HT1080 (cell line): ENCODE data around the gene UBN2. TPM values are rescaled to one million over a fixed set of nuclear protein-coding genes. Genes with fewer than 3 reads are reported as not detected.
"Not testable (repeated sequence)": the region's sequence is repeated elsewhere in the genome, so short reads cannot be mapped to it uniquely, and the experiment has no call there.

Source experiments
- DNase-seq: peaks from one replicate; pipeline ENCODE4 v3.0.0-alpha.2; 2015; ENCODE audit warnings: low read depth
- polyA plus RNA-seq, 2 experiments: library from polyadenylated mRNA; depleted of rRNA; stranded (reverse); fragments of >200 nt; gene quantifications; 2 replicates each; pipeline ENCODE4 v1.2.3, GENCODE V29; 2015
- total RNA-seq: library from RNA; depleted of rRNA; stranded (reverse); fragments of >200 nt; shearing (Covaris generic); gene quantifications from 2 replicates; pipeline ENCODE4 v1.2.3, GENCODE V29; 2014; rRNA removed

UBN2 gene
- total RNA-seq, result 1.4 and 1.6 TPM in 2 replicates
- polyA plus RNA-seq (2015; cell fraction: cytosol; rRNA removed), result 1.4 and 2.4 TPM in 2 replicates
- 9.2 and 9.6 TPM in 2 replicates for polyA plus RNA-seq (2015; cell fraction: nucleus; rRNA removed)

GRCh38 chr7:139230774-139231512, at the start of gene UBN2:
TSS of gene UBN2 (plus strand) at chr7:139231237. CDS start at chr7:139231485, 248 bp downstream.
- DNase-seq, result peak; percentile 96

GRCh38 chr7:139181404-139181803, 49.6 kb upstream of the UBN2 start:
- no peak for DNase-seq

GRCh38 chr7:139182363-139182762, 48.7 kb upstream of the UBN2 start:
- DNase-seq, result no peak

- DNase-seq, result no peak
Measured at GRCh38 chr7:139183251-139183650, 47.8 kb upstream of the UBN2 start.

- no peak for DNase-seq
Measured at GRCh38 chr7:139183878-139184338, 47.1 kb upstream of the UBN2 start.

GRCh38 chr7:139186146-139186545, 44.9 kb upstream of the UBN2 start:
- no peak for DNase-seq

GRCh38 chr7:139189357-139189756, 41.7 kb upstream of the UBN2 start:
- no peak for DNase-seq

- no peak for DNase-seq
Measured at GRCh38 chr7:139192014-139192706, 38.9 kb upstream of the UBN2 start.

GRCh38 chr7:139200382-139200781, 30.7 kb upstream of the UBN2 start:
- no peak for DNase-seq

- peak; percentile 56 for DNase-seq
Measured at GRCh38 chr7:139203992-139204391, 27.0 kb upstream of the UBN2 start.

- DNase-seq, result no peak
Measured at GRCh38 chr7:139205843-139206242, 25.2 kb upstream of the UBN2 start.

GRCh38 chr7:139212133-139212532, 18.9 kb upstream of the UBN2 start:
- no peak for DNase-seq

GRCh38 chr7:139213489-139213888, 17.5 kb upstream of the UBN2 start:
- DNase-seq, result not testable (repeated sequence)

- no peak for DNase-seq
Measured at GRCh38 chr7:139218173-139218572, 12.9 kb upstream of the UBN2 start.

- no peak for DNase-seq
Measured at GRCh38 chr7:139224219-139224618, 6.8 kb upstream of the UBN2 start.

- not testable (repeated sequence) for DNase-seq
Measured at GRCh38 chr7:139224836-139225235, 6.2 kb upstream of the UBN2 start.

- DNase-seq, result not testable (repeated sequence)
Measured at GRCh38 chr7:139225286-139226157, 5.5 kb upstream of the UBN2 start.

GRCh38 chr7:139226158-139226515, 4.9 kb upstream of the UBN2 start:
- not testable (repeated sequence) for DNase-seq

- not testable (repeated sequence) for DNase-seq
Measured at GRCh38 chr7:139226988-139227488, 4.0 kb upstream of the UBN2 start.

- no peak for DNase-seq
Measured at GRCh38 chr7:139230023-139230422, 1.0 kb upstream of the UBN2 start.

- DNase-seq, result no peak
Measured at GRCh38 chr7:139230484-139230773, 608 bp upstream of the UBN2 start.
